ENCODE results near the gene STIL.
A peak's percentile ranks its signal among the peaks of the same experiment; 100 is the strongest.
"Not testable (repeated sequence)": the region's sequence is repeated elsewhere in the genome, so short reads cannot be mapped to it uniquely, and the experiment has no call there.

STIL gene

GRCh38 chr1:47295579-47295978 lies 18.4 kb downstream of the STIL start:
- H3K9ac ChIP-seq (ENCODE audit: low read length): no peak overlapping the region
- no peaks in the 10 kb centered on the region for H3K27me3 ChIP-seq (ENCODE audit: control insufficient read depth in 1 of 2, insufficient read depth in 1 of 2, low read length in 2 of 2)
- H2BK12ac ChIP-seq (ENCODE audit: low read length in 2 of 2): no peak overlapping the region
- H3K18ac ChIP-seq (ENCODE audit: low read depth in 1 of 2, low read length in 2 of 2): no peak overlapping the region
- H3K23ac ChIP-seq (ENCODE audit: low read length in 2 of 2): no peak overlapping the region
- no peak overlapping the region for H3K4ac ChIP-seq (ENCODE audit: low read depth in 1 of 2, low read length in 2 of 2)
- no peak overlapping the region for H2AK5ac ChIP-seq (ENCODE audit: low read length, severe bottlenecking)
- no peak for DNase-seq
- peaks cover 4 to 23% of the 10 kb centered on the region in 2 experiments for H3K36me3 ChIP-seq (ENCODE audit: control insufficient read depth in 1 of 2, insufficient read depth in 2 of 2, low read depth in 1 of 2, low read length in 2 of 2)
- H3K4me2 ChIP-seq (ENCODE audit: low read length, poor library complexity, severe bottlenecking): no peak overlapping the region
- no peak overlapping the region for H4K91ac ChIP-seq (ENCODE audit: low read length)
- no peak overlapping the region for H2BK120ac ChIP-seq (ENCODE audit: low read depth, low read length)
- WGBS: no CpG with 5 or more reads among the region's 2 CpGs
- H2AFZ ChIP-seq (ENCODE audit: low read depth, low read length): no peak overlapping the region
- no peak overlapping the region for H3K4me3 ChIP-seq (ENCODE audit: insufficient read depth in 1 of 2, low read depth in 1 of 2, low read length in 2 of 2)
- no peaks in the 10 kb centered on the region for H3K9me3 ChIP-seq (ENCODE audit: control insufficient read depth, low read length)
- peaks cover 2% of the 10 kb centered on the region for H3K79me1 ChIP-seq (replicated peaks; ENCODE audit: low read length, poor library complexity, severe bottlenecking)
- H3K4me1 ChIP-seq (ENCODE audit: control insufficient read depth, insufficient read depth, low read depth, low read length): no peaks in the 10 kb centered on the region
- H2BK5ac ChIP-seq (ENCODE audit: low read depth, low read length, poor library complexity, severe bottlenecking): no peak overlapping the region
- no peak overlapping the region for H2BK15ac ChIP-seq (ENCODE audit: low read depth, poor library complexity, severe bottlenecking)
- H3K14ac ChIP-seq (ENCODE audit: low read length in 2 of 2): no peak overlapping the region
- no peak overlapping the region for H3K27ac ChIP-seq (ENCODE audit: low read length, poor library complexity, severe bottlenecking)
- no peak overlapping the region for H4K8ac ChIP-seq (ENCODE audit: low read length)

GRCh38 chr1:47294863-47295262 lies 19.1 kb downstream of the STIL start:
- peaks cover 4 to 22% of the 10 kb centered on the region in 2 experiments for H3K36me3 ChIP-seq (ENCODE audit: control insufficient read depth in 1 of 2, insufficient read depth in 2 of 2, low read depth in 1 of 2, low read length in 2 of 2)
- H3K9me3 ChIP-seq (ENCODE audit: control insufficient read depth, low read length); H3K23ac ChIP-seq (ENCODE audit: low read length in 2 of 2); H3K9ac ChIP-seq (ENCODE audit: low read length); H3K4me2 ChIP-seq (ENCODE audit: low read length, poor library complexity, severe bottlenecking); H3K27me3 ChIP-seq (ENCODE audit: control insufficient read depth in 1 of 2, insufficient read depth in 1 of 2, low read length in 2 of 2); H3K79me1 ChIP-seq (replicated peaks; ENCODE audit: low read length, poor library complexity, severe bottlenecking); H4K8ac ChIP-seq (ENCODE audit: low read length); H2BK120ac ChIP-seq (ENCODE audit: low read depth, low read length); H2BK15ac ChIP-seq (ENCODE audit: low read depth, poor library complexity, severe bottlenecking); H2BK5ac ChIP-seq (ENCODE audit: low read depth, low read length, poor library complexity, severe bottlenecking); H4K91ac ChIP-seq (ENCODE audit: low read length); H2AK5ac ChIP-seq (ENCODE audit: low read length, severe bottlenecking); DNase-seq; H3K27ac ChIP-seq (ENCODE audit: low read length, poor library complexity, severe bottlenecking); H2BK12ac ChIP-seq (ENCODE audit: low read length in 2 of 2); H3K14ac ChIP-seq (ENCODE audit: low read length in 2 of 2); H3K4ac ChIP-seq (ENCODE audit: low read depth in 1 of 2, low read length in 2 of 2); H2AFZ ChIP-seq (ENCODE audit: low read depth, low read length); H3K4me1 ChIP-seq (ENCODE audit: control insufficient read depth, insufficient read depth, low read depth, low read length); H3K4me3 ChIP-seq (ENCODE audit: insufficient read depth in 1 of 2, low read depth in 1 of 2, low read length in 2 of 2); H3K18ac ChIP-seq (ENCODE audit: low read depth in 1 of 2, low read length in 2 of 2): not testable (repeated sequence)
- WGBS: 97% methylated on average over 6 of the region's 6 CpGs

- H2BK15ac ChIP-seq (ENCODE audit: low read depth, poor library complexity, severe bottlenecking); H4K91ac ChIP-seq (ENCODE audit: low read length); H3K23ac ChIP-seq (ENCODE audit: low read length in 2 of 2); H2AK5ac ChIP-seq (ENCODE audit: low read length, severe bottlenecking); H3K9ac ChIP-seq (ENCODE audit: low read length); H3K27ac ChIP-seq (ENCODE audit: low read length, poor library complexity, severe bottlenecking); H2BK12ac ChIP-seq (ENCODE audit: low read length in 2 of 2); H3K79me1 ChIP-seq (replicated peaks; ENCODE audit: low read length, poor library complexity, severe bottlenecking); H3K4me3 ChIP-seq (ENCODE audit: insufficient read depth in 1 of 2, low read depth in 1 of 2, low read length in 2 of 2); H2BK120ac ChIP-seq (ENCODE audit: low read depth, low read length); H3K9me3 ChIP-seq (ENCODE audit: control insufficient read depth, low read length); H2AFZ ChIP-seq (ENCODE audit: low read depth, low read length); H4K8ac ChIP-seq (ENCODE audit: low read length); H3K4me1 ChIP-seq (ENCODE audit: control insufficient read depth, insufficient read depth, low read depth, low read length); H3K18ac ChIP-seq (ENCODE audit: low read depth in 1 of 2, low read length in 2 of 2); H3K4me2 ChIP-seq (ENCODE audit: low read length, poor library complexity, severe bottlenecking); H3K4ac ChIP-seq (ENCODE audit: low read depth in 1 of 2, low read length in 2 of 2); DNase-seq; H2BK5ac ChIP-seq (ENCODE audit: low read depth, low read length, poor library complexity, severe bottlenecking); H3K27me3 ChIP-seq (ENCODE audit: control insufficient read depth in 1 of 2, insufficient read depth in 1 of 2, low read length in 2 of 2); H3K14ac ChIP-seq (ENCODE audit: low read length in 2 of 2): not testable (repeated sequence)
- H3K36me3 ChIP-seq (ENCODE audit: control insufficient read depth in 1 of 2, insufficient read depth in 2 of 2, low read depth in 1 of 2, low read length in 2 of 2): peaks cover 4 to 15% of the 10 kb centered on the region in 2 experiments
- 100% methylated on average over 2 of the region's 4 CpGs for WGBS
These were observed 25.8 kb downstream of the STIL start for GRCh38 chr1:47288116-47288515.

- Histone ChIP-seq H2BK5ac (ENCODE audit: low read depth, low read length, poor library complexity, severe bottlenecking) (no peak overlapping the region), H3K4me1 (ENCODE audit: control insufficient read depth, insufficient read depth, low read depth, low read length) (no peaks in the 10 kb centered on the region), H2BK12ac (ENCODE audit: low read length in 2 of 2) (no peak overlapping the region), H3K18ac (ENCODE audit: low read depth in 1 of 2, low read length in 2 of 2) (no peak overlapping the region), H4K8ac (ENCODE audit: low read length) (no peak overlapping the region), H3K27me3 (ENCODE audit: control insufficient read depth in 1 of 2, insufficient read depth in 1 of 2, low read length in 2 of 2) (no peaks in the 10 kb centered on the region), H3K4me2 (ENCODE audit: low read length, poor library complexity, severe bottlenecking) (no peak overlapping the region), H3K4ac (ENCODE audit: low read depth in 1 of 2, low read length in 2 of 2) (no peak overlapping the region), H2AK5ac (ENCODE audit: low read length, severe bottlenecking) (no peak overlapping the region), H3K79me1 (replicated peaks; ENCODE audit: low read length, poor library complexity, severe bottlenecking) (peaks cover 13% of the 10 kb centered on the region), H3K23ac (ENCODE audit: low read length in 2 of 2) (no peak overlapping the region), H2BK15ac (ENCODE audit: low read depth, poor library complexity, severe bottlenecking) (no peak overlapping the region), H3K9ac (ENCODE audit: low read length) (no peak overlapping the region), H3K9me3 (ENCODE audit: control insufficient read depth, low read length) (no peaks in the 10 kb centered on the region), H3K4me3 (ENCODE audit: insufficient read depth in 1 of 2, low read depth in 1 of 2, low read length in 2 of 2) (no peak overlapping the region), H3K14ac (ENCODE audit: low read length in 2 of 2) (no peak overlapping the region), H2AFZ (ENCODE audit: low read depth, low read length) (no peak overlapping the region), H3K36me3 (ENCODE audit: control insufficient read depth in 1 of 2, insufficient read depth in 2 of 2, low read depth in 1 of 2, low read length in 2 of 2) (peaks cover 3 to 31% of the 10 kb centered on the region in 2 experiments), H2BK120ac (ENCODE audit: low read depth, low read length) (no peak overlapping the region), H3K27ac (ENCODE audit: low read length, poor library complexity, severe bottlenecking) (no peak overlapping the region), H4K91ac (ENCODE audit: low read length) (peak overlapping the region; percentile 3)
- WGBS: 95% methylated on average over 3 of the region's 3 CpGs
- DNase-seq: no peak
These were observed 33.8 kb downstream of the STIL start for GRCh38 chr1:47280142-47280541.
